ENCODE data around the gene BACH2.

DNA sequence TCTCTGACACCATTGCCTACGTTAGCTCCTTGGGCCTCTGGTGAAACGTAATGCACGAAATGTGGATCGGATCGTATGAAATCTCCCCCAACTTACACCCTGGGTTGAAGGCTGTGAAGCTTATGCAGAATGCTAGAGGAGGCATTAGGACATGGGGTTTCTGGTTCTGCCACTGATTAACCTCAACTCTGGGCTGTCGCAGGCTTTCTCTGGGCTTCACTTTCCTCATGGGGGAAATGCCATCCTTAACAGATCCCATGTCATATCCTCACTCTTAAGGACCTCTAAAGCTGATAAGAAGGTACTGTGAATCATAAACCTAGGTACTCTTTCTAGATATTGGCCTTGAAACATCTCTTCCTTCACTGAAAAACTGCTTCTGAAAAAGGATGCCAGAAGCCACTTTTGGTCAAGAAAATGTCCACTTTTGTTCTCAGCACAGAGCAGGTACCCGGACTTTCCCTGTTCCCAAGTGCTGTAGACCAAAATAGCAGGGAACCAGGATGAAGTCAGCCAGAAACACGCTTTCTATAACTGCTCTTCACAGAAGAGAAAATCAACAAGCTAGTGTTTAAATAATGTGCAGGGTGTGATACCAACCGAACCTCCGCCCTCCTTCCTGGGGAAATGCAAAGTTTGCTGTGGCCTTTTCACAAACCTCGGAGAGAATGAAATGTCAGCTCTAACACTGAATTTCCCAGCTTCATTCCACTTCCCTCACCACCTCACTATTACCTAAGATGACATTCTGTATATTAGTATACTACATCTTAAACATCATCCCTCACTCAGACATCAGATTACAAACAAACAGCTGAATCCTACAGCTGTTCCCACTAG, 118.9 kb downstream of the BACH2 start:
- TF ChIP-seq, protein P1, sequence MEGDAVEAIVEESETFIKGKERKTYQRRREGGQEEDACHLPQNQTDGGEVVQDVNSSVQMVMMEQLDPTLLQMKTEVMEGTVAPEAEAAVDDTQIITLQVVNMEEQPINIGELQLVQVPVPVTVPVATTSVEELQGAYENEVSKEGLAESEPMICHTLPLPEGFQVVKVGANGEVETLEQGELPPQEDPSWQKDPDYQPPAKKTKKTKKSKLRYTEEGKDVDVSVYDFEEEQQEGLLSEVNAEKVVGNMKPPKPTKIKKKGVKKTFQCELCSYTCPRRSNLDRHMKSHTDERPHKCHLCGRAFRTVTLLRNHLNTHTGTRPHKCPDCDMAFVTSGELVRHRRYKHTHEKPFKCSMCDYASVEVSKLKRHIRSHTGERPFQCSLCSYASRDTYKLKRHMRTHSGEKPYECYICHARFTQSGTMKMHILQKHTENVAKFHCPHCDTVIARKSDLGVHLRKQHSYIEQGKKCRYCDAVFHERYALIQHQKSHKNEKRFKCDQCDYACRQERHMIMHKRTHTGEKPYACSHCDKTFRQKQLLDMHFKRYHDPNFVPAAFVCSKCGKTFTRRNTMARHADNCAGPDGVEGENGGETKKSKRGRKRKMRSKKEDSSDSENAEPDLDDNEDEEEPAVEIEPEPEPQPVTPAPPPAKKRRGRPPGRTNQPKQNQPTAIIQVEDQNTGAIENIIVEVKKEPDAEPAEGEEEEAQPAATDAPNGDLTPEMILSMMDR (IDR thresholded peaks at IDR 0.05; ENCODE audit: low read depth, low read length, poor library complexity, severe bottlenecking), result no peak
- TF ChIP-seq EZH2phosphoT487 (IDR thresholded peaks at IDR 0.05; ENCODE audit: borderline replicate concordance, low read length), result no peak
